ENCODE data around the gene CTTNBP2NL. TPM values are rescaled to one million over a fixed set of nuclear protein-coding genes. Genes with fewer than 3 reads are reported as not detected.
"Not testable (repeated sequence)": the region's sequence is repeated elsewhere in the genome, so short reads cannot be mapped to it uniquely, and the experiment has no call there.

Gene CTTNBP2NL
- total and polyA plus RNA-seq, 2 experiments from 2014 or later, result 18.5 to 31.0 TPM

DNA sequence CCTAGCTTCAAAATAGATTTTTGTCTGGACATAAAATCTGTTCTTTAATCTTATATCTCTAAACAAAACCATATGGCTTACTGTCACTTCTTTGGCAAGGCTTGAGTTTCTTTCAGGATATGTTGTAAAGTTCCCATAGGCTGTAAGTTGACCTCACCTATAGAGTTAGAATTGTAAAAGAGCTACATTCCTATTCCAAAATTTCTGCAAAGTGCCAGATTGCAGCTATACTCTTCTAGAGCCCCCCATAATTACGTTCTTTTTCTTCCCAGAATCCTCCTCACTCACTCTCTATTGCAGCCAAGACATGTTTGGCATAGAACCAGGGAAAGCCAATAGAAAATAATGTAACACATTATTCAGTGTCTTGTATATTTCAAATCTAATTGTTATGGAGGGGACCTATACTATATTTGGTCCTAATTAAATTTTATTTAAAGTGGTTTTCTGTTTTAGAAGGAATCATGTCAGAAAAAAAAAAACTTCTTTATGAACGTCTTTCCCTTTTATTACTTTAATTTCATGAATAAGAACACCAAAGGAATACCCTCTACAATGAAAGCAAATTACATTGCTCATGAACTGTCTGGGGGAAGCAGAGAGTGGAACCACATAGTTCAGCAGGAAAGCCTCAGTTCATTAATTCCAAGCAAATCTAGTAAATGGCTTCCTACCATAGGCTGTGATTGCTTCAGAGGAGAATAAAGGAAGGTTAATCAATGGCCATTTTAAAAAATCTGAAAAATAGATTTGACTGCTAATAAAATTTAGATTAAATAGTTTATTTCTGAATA, 22.3 kb downstream of the CTTNBP2NL start (continued):
- no peak for TF ChIP-seq CTCF (conservative IDR thresholded peaks at IDR 0.05; ENCODE audit: low read depth in 2 of 2)
- no peak for TF ChIP-seq POLR2AphosphoS5 (IDR thresholded peaks at IDR 0.05; ENCODE audit: low read depth)
- TF ChIP-seq ZNF114 (CRISPR knock-in tag; IDR thresholded peaks at IDR 0.05), result no peak
- no peak for TF ChIP-seq ETS1 (IDR thresholded peaks at IDR 0.05)
- TF ChIP-seq STAT1 (IDR thresholded peaks at IDR 0.05; ENCODE audit: unreplicated experiment), result no peak

DNA sequence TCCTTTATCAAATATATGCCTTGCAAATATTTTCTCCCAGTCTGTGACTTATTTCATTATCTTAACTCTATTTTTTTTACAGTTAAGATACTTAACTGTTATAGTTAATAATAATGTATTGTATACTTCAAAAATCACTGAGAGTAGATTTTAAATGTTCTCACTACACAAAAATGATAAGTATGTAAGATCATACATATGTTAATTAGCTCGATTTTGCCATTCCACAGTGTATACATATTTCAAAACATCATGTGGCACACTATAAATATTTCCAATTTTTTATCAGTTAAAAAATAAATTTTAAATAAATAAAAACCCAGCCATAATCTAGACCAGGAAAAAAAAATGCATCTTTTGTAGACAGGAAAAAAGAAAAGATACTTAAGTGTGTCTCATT, 27.2 kb downstream of the CTTNBP2NL start:
- ATAC-seq (no peak), DNase-seq (ENCODE audit: low spot score) (no peak)
- Histone ChIP-seq H3K4me2 (no peak overlapping the region), H3K9me2 (ENCODE audit: insufficient read depth) (no peaks in the 10 kb centered on the region), H4K20me1 (replicated peaks; ENCODE audit: insufficient read depth) (peaks cover 4% of the 10 kb centered on the region; the same call in 1 of the 2 replicates), H3K79me2 (replicated peaks; ENCODE audit: insufficient read depth) (peaks cover 26% of the 10 kb centered on the region), H3K36me3 (ENCODE audit: insufficient read depth) (no peaks in the 10 kb centered on the region), H3K27ac (ENCODE audit: low read depth) (no peak overlapping the region), H3K4me3 (no peak overlapping the region), H3K4me1 (ENCODE audit: insufficient read depth) (peaks cover 12% of the 10 kb centered on the region), H3F3A (replicated peaks; ENCODE audit: low read depth) (no peaks in the 10 kb centered on the region), H3K27me3 (ENCODE audit: insufficient read depth) (no peaks in the 10 kb centered on the region), H2AFZ (no peak overlapping the region)
- Mint-ChIP-seq H3K4me3 (no peak overlapping the region), H3K4me1 (peaks cover 4% of the 10 kb centered on the region; the same call in 2 of the 3 replicates), H3K27me3 (ENCODE audit: insufficient read depth, low read depth, poor library complexity) (peaks cover 2% of the 10 kb centered on the region), H3K36me3 (ENCODE audit: low read depth) (peaks cover 4% of the 10 kb centered on the region; the same call in 2 of the 3 replicates), H3K27ac (no peak overlapping the region), H3K9me3 (no peaks in the 10 kb centered on the region)
- no peak for TF ChIP-seq NANOG (IDR thresholded peaks at IDR 0.05; ENCODE audit: borderline replicate concordance)
- TF ChIP-seq ZNF331 (CRISPR knock-in tag; IDR thresholded peaks at IDR 0.05; ENCODE audit: low read depth), result no peak
- TF ChIP-seq JUNB (IDR thresholded peaks at IDR 0.05; ENCODE audit: unreplicated experiment), result no peak

- H3K27me3 Mint-ChIP-seq (ENCODE audit: insufficient read depth, low read depth, poor library complexity); H3K9me3 Mint-ChIP-seq; H3K27me3 ChIP-seq (ENCODE audit: insufficient read depth); H3K4me1 Mint-ChIP-seq; H3F3A ChIP-seq (replicated peaks; ENCODE audit: low read depth); H3K27ac ChIP-seq (ENCODE audit: low read depth); H2AFZ ChIP-seq; H3K4me3 Mint-ChIP-seq; H3K4me3 ChIP-seq; H3K9me2 ChIP-seq (ENCODE audit: insufficient read depth); H4K20me1 ChIP-seq (replicated peaks; ENCODE audit: insufficient read depth); H3K36me3 ChIP-seq (ENCODE audit: insufficient read depth); DNase-seq (ENCODE audit: low spot score); H3K36me3 Mint-ChIP-seq (ENCODE audit: low read depth); H3K27ac Mint-ChIP-seq; ATAC-seq: not testable (repeated sequence)
- H3K79me2 ChIP-seq (replicated peaks; ENCODE audit: insufficient read depth), result peaks cover 26% of the 10 kb centered on the region
- H3K4me2 ChIP-seq, result peak overlapping the region; percentile 13; the same call in 1 of the 2 replicates
- H3K4me1 ChIP-seq (ENCODE audit: insufficient read depth), result peaks cover 12% of the 10 kb centered on the region
These were observed 27.7 kb downstream of the CTTNBP2NL start for GRCh38 chr1:112423666-112424065.
